Stimulated activated CD8-positive, alpha-beta memory T cell treated with anti-CD3 and anti-CD28 coated beads, Interleukin-4, amount 100 ng/mL, for 24 hours (primary cell): Measurements from ENCODE around the gene CUTA.

Source experiments
- DNase-seq: peaks from one replicate; pipeline ENCODE4 v3.0.0-alpha.2; 2020; ENCODE audit warnings: low read depth

CUTA gene

DNA sequence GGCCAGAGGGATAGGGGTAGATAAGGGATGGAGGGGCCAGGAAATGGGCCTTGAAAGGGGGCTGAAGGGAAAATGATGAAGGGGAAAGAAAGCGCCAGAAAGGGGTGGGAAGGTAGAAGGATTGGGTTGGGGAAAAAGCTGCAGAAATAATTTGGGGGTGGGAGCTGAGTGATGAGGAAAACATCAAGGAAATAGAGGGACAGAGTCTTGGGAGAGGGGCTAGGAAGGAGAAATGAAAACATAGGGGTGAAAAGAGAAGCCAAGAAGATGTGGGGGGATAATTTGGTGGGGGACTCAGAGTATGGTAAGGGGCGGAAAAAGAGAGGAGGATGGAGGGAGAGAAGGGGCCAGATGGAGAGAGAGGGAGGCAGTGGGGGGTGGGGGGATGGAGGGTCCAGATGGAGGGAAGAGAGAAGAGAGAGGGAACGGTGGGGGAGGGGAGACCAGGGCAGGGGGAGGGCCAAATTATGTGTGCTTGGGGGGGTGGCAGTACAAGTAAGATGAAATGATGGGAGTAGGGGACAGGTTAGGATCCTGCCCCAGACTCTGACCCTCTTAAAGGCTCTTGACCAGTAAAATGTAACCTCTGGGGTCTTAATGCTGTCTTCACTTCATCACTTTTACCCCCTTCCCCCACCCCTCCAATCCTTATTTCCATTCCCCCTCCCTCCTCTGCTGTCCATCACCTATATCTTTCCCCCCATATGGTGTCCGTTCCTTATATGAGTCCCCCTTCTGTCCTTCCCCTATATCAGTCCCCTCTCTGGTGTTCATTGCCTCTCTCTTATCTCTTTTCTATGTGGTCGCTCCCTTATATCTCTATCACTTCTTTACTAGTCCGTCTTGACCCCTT is 2.8 kb upstream of the CUTA start:
- DNase-seq = no peak

GRCh38 chr6:33419580-33420490 is 1.9 kb upstream of the CUTA start, which contains the start of gene SYNGAP1:
Gene SYNGAP1, plus strand, starts transcription at chr6:33420065. Its CDS starts 200 bp downstream, at chr6:33420265.
- DNase-seq = no peak

- DNase-seq = no peak
Measured at GRCh38 chr6:33418690-33419291, 884 bp upstream of the CUTA start.

DNA sequence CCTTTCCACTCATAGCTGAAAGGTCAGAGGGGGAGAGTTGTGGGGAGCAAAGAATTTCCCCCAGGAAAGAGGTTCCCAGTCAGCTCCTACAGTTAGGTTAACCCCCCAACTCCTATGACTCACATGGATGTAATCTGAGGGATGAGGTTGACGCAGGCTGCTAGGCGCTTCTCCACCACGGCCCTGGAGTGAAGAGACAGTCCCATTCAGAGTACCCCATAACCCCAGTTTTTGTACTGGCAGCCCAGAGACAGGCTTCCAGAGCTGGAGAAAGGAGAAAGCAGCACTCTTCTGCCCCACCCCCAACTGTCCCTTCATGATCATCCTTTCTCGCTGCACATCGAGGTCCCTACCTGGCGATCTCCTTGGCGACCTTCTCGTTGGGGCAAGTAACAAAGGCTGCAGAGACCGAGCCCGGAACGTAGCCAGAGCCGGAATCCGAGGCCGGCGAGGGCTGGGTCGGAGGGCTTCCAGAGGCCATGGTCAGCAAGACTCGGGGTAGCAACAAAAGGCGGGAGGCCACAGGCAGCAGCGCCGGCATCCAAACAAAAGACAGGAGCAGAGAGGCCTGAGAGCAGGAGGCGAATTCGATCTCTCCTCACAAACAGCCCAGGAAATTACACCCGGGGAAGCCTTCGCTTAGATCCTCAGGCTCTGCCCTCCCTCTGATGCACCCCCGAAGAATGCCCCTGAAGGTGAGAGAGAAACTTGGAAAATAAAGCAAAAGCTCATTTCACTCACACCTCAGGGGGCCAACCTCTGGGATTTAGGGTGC is 592 bp downstream of the CUTA start:
- no peak for DNase-seq

DNA sequence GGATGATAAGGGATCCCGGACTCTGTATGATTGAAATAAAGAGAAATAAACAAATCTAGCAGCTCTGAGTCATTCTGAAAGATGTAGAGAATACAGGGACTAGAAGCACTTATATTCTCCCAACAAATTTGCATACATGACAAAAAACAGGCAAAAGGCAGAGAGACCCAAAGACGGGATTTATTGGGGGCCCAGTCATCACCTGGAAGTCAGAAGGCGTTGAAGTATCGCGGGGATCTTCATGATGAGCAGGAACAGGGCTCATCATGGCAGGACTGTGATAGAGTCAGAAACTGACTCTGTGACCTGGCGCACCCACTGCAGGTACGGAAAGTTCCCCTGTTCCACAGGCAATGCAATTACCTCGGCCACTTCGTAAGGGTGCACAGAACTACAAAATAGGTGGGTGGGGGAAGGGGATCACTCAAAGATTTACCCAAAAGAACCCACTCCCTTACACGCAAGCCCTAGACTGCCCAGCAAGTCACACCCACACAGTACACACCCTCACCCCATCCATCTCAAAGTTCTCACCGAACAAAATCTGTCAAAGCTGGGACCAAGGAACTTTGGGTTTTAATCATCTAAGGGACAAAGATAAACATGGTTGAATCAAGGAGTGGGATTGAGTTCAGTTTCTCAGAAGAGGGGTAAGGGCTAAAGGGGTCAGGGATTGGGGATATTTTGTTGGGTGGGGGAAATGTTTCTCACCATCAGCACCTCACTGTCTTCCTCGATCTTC is 1.4 kb downstream of the CUTA start:
- no peak for DNase-seq

GRCh38 chr6:33415831-33416230 is 2.1 kb downstream of the CUTA start:
- DNase-seq = no peak

- no peak for DNase-seq
Measured at GRCh38 chr6:33414592-33415271, 3.2 kb downstream of the CUTA start.

- no peak for DNase-seq
Measured at GRCh38 chr6:33413241-33414120, 4.4 kb downstream of the CUTA start.

GRCh38 chr6:33412140-33413009 is 5.5 kb downstream of the CUTA start:
- no peak for DNase-seq

DNA sequence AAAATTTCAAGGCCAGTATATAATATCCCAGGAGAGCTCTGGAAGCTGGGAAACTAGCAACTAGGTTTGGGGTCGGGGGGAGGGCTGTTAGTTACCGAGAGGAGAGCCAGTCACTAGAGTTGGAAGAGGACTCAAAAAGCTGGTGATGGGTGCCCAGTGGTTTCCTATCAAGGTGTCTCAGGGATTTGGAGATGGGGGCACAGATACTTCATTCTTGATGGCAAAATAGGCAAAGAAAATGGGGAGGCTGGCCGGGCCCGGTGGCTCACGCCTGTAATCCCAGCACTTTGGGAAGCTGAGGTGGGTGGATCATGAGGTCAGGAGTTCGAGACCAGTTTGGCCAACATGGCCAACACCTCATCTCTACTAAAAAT is 6.3 kb downstream of the CUTA start:
- DNase-seq = no peak

DNA sequence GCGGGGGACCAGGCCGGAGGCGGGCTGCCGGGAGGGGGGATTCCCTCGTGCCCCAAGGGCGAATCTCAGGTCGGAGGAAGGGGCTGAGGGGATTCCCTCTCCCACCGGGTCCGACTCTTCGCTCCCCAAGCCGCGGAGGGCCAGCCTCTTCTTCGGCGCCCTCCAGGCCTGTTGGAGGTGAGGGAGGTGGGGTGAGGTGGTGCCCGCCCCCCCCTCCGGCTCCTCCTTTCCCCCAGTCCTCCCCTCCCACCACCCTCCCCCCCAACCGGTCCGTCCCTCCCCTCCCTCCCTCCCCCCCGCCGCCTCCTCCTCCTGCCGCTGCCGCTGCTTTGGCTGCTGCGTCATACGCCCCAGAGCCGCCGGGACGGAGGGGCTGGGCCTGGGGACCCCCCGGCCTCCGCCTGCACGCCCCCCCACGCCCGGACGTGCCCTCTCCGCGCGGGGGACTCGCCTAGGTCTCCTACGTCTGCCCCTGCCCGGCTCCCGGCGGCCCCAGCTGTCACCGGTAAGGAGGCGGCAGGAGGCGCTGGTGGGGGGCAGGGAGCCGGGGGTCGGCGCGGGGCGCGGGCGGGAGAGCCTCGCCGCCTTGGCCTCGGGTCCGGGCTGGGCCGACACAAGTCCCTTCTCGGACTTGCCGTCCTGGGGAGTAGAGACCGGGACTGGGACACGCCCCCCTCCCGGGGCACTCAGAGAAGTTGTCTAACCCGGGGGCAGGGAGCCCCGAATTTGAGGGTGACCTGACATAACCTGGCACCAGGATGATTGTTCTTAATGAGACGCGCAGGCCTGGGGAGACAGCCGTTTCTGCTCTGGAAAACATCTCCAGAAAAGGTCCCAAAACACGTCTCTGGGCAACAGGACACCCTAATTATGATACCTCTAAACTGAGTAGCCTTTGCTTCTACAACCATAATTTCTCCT is 6.9 kb downstream of the CUTA start, which contains the start of gene PHF1:
Gene PHF1 (plus strand): TSS at position 304 of the 921 bp plus-strand sequence. CDS start 1,250 bp downstream, outside the sequence.
- DNase-seq = peak; percentile 64

DNA sequence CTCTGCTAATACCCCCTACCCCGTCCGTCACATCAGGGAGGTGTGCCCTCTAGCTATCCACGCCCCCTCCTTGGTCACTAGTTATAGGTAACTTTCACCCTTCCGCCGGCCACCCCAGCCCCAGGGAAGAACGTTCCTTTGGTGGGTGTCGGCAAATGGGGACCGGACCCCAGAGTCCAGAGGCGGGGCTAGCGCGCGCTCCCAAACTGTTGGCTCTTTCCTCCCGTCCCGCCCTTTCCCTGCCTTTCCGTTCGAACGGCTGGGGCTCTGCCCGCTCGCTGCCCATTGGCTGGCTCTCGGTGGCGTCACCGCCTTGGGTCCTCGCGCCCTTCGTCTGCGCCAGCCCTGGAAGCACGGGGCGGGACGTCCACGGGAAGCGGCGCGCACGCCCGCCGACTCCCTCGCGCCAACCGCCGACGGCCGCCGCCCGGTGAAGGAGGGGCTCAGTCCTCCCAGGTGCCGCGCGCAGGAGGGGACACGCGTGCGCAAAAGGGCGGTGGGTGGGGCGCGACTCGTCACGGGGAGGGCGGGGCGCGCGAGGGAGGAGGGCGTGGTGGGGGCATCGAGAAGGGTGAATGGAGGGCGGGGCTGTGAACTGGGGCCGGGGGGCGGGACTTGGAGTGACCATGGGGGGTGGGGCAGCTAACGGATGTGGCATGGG is 7.7 kb downstream of the CUTA start:
- peak; percentile 96 for DNase-seq

GRCh38 chr6:33407132-33407718 is 10.7 kb downstream of the CUTA start:
- no peak for DNase-seq

GRCh38 chr6:33406126-33406525 is 11.8 kb downstream of the CUTA start:
- no peak for DNase-seq

GRCh38 chr6:33405386-33405940 is 12.4 kb downstream of the CUTA start:
- no peak for DNase-seq

DNA sequence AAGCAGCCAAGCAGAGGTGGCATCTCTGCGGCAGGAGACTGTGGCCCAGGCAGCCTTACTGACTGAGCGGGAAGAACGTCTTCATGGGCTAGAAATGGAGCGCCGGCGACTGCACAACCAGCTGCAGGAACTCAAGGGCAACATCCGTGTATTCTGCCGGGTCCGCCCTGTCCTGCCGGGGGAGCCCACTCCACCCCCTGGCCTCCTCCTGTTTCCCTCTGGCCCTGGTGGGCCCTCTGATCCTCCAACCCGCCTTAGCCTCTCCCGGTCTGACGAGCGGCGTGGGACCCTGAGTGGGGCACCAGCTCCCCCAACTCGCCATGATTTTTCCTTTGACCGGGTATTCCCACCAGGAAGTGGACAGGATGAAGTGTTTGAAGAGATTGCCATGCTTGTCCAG is 13.0 kb downstream of the CUTA start:
- no peak for DNase-seq
